NCI-H1436 (cell line): ENCODE measurements around the gene IZUMO1.
A peak's percentile ranks its signal among the peaks of the same experiment; 100 is the strongest.

Source experiments
- DNase-seq: peaks from one replicate; lab custom pipeline; 2025; lab: John Stamatoyannopoulos, UW

IZUMO1 gene

DNA sequence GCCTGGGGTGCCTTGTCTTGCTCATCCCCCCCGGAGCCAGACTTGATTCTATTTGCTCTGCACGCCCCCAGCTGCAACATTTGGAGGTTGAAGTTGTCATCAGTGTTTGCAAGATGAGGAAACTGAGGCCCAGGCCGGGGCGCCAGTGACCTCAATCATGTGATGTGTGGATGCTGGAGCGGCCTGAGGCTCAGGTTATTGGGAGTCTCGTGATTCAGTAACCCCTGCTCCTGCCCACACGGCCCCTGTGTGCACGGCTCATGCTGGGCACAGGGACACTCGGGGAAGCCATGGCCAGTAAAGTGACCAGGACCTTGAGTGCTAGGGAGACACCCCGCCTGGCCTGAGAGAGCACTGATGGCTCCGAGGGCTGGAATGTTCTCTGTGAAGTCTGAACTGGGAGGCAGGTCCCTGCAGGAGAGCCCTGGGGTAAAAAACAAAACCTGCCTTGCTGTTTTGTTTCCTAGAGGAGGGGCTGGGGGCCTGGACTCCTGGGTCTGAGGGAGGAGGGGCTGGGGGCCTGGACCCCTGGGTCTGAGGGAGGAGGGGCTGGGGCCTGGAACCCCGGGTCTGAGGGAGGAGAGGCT lies 10.5 kb upstream of the IZUMO1 start:
- DNase-seq: no peak

DNA sequence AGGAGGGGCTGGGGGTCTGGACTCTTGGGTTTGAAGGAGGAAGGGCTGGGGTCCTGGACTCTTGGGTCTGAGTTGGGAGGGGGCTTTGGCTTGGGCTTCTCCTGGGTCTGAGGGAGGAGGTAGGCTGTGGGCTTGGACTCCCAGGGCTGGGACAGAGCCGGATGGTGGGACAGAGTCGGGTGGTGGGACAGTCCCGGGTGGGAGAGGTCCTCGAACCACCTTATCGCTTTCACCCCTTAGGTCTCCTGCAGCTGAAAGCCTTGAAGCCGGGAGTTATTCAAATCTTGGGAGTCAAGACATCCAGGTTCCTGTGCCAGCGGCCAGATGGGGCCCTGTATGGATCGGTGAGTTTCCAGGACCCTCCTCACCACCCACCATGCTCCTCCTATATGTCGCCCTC lies 10.0 kb upstream of the IZUMO1 start:
- no peak for DNase-seq

GRCh38 chr19:48756212-48756611 lies 9.5 kb upstream of the IZUMO1 start:
- DNase-seq: no peak

GRCh38 chr19:48755787-48756186 lies 9.1 kb upstream of the IZUMO1 start:
- DNase-seq: no peak

GRCh38 chr19:48755084-48755641 lies 8.5 kb upstream of the IZUMO1 start, which contains the start of gene FGF21:
Gene FGF21 (plus strand): TSS chr19:48755524. CDS start chr19:48756237, 713 bp downstream.
- no peak for DNase-seq

- peak; percentile 96 for DNase-seq
Observed at GRCh38 chr19:48752496-48753365, 6.0 kb upstream of the IZUMO1 start, which contains the start of gene FUT1. Gene FUT1 (minus strand): TSS chr19:48752641. CDS start chr19:48751281, 1,360 bp downstream.

GRCh38 chr19:48751845-48752495 lies 5.3 kb upstream of the IZUMO1 start:
- no peak for DNase-seq

DNA sequence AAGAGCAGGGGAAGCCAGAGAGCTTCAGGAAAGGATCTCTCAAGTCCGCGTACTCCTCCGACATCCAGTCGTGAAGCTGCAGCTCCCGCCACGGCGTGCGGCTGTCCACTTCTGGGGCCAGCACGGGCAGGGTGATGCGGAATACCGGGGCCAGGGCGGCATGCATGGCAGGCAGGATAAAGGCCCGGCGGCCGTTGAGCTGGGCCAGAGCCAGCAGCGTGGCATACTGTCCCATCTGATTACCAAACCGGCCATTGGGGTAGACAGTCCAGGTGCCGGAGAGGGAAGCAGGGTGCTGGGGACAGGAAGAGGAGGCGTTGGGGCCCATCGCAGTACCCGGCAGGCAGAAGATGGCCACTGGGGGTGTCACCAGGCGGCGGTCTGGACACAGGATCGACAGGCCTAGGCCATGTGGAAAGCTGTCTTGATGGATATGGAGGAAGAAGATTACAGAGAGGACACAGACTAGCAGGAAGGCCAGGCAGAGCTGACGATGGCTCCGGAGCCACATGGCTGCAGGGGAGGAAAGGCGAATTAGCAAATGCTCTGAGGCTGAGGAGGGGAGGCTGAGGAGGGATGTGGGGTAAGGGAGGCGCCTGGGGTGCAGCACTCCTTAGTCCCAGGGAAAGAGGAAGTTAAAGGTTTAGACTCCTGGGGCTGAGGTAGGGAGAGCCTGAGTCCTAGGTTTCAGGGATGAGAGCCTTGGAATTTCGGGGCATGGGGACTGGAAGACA lies 4.2 kb upstream of the IZUMO1 start:
- no peak for DNase-seq

GRCh38 chr19:48750351-48750750 lies 3.6 kb upstream of the IZUMO1 start:
- DNase-seq: no peak

- no peak for DNase-seq
Observed at GRCh38 chr19:48749571-48750198, 3.0 kb upstream of the IZUMO1 start.

- DNase-seq: no peak
Observed at GRCh38 chr19:48746110-48746509, 599 bp downstream of the IZUMO1 start.

- DNase-seq: peak; percentile 83
Observed at GRCh38 chr19:48745208-48745995, 1.3 kb downstream of the IZUMO1 start.

GRCh38 chr19:48742096-48742495 lies 4.6 kb downstream of the IZUMO1 start:
- DNase-seq: no peak

DNA sequence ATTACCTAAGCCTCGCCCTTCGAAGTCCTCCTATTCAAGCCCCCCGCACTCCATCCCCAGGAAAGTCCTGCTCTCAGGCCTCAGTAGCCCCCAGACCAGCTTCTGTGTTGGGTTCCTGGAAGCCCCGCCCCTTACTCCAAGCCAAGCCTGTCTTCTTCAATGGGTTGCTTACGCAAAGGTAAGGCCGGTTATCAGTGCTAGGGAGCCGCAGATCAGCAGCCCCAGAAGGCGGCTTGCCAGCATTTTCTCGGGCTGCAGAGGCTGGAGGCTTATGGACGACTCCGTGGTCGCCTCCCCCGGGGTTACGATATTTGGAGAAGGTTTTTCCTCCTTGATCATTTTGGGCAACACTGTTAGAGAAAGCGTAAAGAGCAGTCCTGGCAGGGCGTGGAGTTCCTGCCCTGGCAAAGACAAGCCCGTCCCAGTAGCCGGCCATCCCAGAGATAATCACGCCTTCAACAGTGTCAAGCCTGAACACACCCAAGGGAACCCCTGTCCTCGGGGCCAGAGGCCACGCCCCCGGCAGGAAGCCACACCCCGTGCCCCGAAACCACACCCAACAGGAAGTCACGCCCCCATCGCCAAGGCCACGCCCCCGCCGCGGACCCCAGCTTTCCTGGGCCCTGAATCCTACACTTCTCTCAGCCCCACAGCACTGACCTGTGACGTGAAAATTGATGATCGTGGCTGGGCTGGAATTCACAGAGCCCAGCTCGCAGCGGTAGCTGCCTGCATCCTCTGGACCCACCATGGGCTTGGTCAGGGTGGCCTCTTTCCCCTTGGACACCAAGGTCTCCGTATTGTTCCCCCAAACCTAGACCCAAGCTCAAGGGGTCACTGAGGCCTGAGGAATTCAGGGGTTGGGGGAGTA lies 5.3 kb downstream of the IZUMO1 start:
- DNase-seq: no peak

- no peak for DNase-seq
Observed at GRCh38 chr19:48740164-48740972, 6.3 kb downstream of the IZUMO1 start, which contains the start of gene RASIP1. Gene RASIP1 (minus strand): TSS chr19:48740610. CDS start chr19:48740282, 328 bp downstream.

DNA sequence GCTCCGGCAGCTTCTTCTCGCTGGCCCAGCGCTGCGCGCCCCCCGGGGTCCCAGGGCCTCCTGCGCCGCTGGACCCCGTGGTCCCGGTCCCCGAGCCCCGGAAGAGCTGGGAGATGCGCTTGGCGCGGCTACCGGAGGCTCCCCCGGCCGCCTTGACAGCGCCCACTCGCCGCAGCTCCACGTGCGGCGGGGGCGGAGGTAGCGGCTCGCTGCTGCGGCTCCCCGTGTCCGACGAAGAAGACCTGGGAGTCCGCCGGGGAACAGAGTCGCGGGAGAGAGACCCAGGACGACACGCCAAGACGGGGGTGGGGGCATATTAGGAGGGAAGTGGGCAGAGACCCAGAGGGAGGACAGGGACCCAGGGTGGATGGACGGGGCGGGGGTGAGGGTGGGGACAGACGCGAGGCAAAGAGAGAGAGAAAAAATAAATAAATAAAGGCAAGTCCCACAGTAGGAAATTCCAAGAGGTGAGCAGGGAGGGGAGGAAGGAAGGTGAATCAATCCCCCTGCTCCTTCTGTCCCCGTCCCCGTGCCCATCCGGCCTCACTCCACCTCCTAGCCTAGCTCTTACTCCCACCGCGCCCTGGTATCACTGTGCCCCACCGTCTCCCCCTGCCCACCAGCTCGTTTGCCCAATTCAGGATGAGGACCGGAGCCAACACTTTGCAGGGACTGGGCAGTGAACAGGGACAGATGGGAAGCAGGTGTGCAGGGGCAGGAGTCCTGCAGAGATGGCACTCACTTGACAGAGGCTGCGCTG lies 7.1 kb downstream of the IZUMO1 start:
- DNase-seq: no peak

DNA sequence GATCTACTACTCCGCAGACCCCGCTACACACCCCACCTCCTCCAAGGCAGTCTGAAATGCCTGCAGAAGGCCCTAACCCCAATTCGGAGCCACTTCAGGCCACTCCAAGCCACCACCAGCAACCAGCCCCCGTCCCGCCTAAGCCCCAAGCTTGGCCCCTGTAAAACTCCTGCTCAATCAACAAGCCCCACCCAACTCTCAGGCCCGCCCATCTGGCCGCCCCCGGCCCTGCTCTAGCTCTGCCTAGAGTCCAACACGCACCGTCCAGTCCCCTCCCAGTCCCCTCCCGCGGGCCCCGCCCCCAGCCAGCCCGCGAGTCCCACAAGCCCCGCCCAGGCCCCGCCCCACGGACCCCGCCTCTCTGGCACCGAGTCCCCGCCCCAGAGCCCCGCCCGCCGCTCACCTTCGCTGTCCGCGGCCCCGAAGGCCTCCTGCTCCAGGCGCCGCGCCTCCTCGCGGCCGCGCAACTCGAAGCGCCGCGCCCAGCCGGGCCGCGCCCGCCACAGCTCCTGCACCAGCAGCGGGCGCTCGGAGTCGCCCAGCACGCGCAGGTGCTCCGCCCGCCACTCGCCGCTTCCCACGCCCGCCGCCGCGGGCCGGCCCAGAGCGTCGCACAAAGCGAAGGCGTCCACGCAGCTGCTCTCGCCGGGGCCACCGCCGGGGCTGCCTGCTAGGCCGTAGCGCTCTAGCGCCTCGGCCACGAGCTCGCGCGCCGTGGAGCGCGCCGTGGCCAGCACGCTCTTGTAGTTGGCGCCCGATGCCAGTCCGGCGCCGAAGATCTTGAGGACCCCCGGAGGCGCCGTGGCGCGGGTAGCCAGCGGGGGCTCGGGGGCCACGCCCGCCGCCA lies 7.9 kb downstream of the IZUMO1 start:
- peak; percentile 96 for DNase-seq
